Neural cell (in vitro differentiated cells): ENCODE measurements around the gene MAIP1. TPM values are rescaled to one million over a fixed set of nuclear protein-coding genes. Genes with fewer than 3 reads are reported as not detected.

Source experiments
- H2AFZ ChIP-seq: fragments of 200-600, 300-800 bp; sonication (generic), shearing (Covaris generic); 2 replicates; pipeline ENCODE4 v1.6.0; 2014; ENCODE audit warnings: low read depth, mild to moderate bottlenecking, antibody characterized with exemption, low read length, moderate library complexity
- H3F3A ChIP-seq: fragments of 200-600 bp; shearing (Covaris generic); 2 replicates; pipeline ENCODE4 v1.6.1; 2016; ENCODE audit warnings: mild to moderate bottlenecking, moderate library complexity, mixed read lengths, antibody characterized with exemption, low read length; ENCODE audit not compliant: insufficient read depth, poor library complexity, severe bottlenecking
- H3K27ac ChIP-seq: fragments of 200-600, 300-800 bp; sonication (generic), shearing (Covaris generic); 2 replicates; pipeline ENCODE4 v1.5.1; 2014; ENCODE audit warnings: mild to moderate bottlenecking, low read length, moderate library complexity
- H3K27me3 ChIP-seq: fragments of 300-800, 200-600 bp; sonication (generic), shearing (Covaris generic); 2 replicates; pipeline ENCODE4 v1.6.0; 2014; ENCODE audit warnings: mild to moderate bottlenecking, low read depth, low read length, moderate library complexity; ENCODE audit not compliant: insufficient read depth
- H3K36me3 ChIP-seq: fragments of 300-800, 200-600 bp; sonication (generic), shearing (Covaris generic); 2 replicates; pipeline ENCODE4 v1.5.1; 2014; ENCODE audit warnings: mild to moderate bottlenecking, antibody characterized with exemption, low read length, moderate library complexity; ENCODE audit not compliant: insufficient read depth
- H3K4me2 ChIP-seq: fragments of 300-800, 200-600 bp; sonication (generic), shearing (Covaris generic); 2 replicates; pipeline ENCODE4 v1.6.0; 2014; ENCODE audit warnings: mild to moderate bottlenecking, low read length
- H3K4me3 ChIP-seq: fragments of 300-800, 200-600 bp; sonication (generic), shearing (Covaris generic); 2 replicates; pipeline ENCODE4 v1.5.1; 2014; ENCODE audit warnings: mild to moderate bottlenecking, low read length, moderate library complexity
- H3K79me2 ChIP-seq: fragments of 200-600 bp; shearing (Covaris generic); replicated peaks from 2 replicates; pipeline ENCODE4 v1.6.0; 2014; ENCODE audit warnings: mild to moderate bottlenecking, low read length, moderate library complexity; ENCODE audit not compliant: insufficient read depth
- H3K9ac ChIP-seq: fragments of 300-800, 200-600 bp; sonication (generic), shearing (Covaris generic); 2 replicates; pipeline ENCODE4 v1.6.1; 2016; ENCODE audit warnings: mild to moderate bottlenecking, low read length, mixed read lengths
- H3K9me2 ChIP-seq: fragments of 200-600 bp; shearing (Covaris generic); 2 replicates; pipeline ENCODE4 v1.6.1; 2016; ENCODE audit warnings: mild to moderate bottlenecking, low read length, mixed read lengths; ENCODE audit not compliant: insufficient read depth
- H3K9me3 ChIP-seq: fragments of 200-600, 300-800 bp; sonication (generic), shearing (Covaris generic); 2 replicates; pipeline ENCODE4 v1.6.1; 2016; ENCODE audit warnings: mild to moderate bottlenecking, mixed run types, low read length, moderate library complexity, mixed read lengths
- H4K20me1 ChIP-seq: fragments of 200-600 bp; shearing (Covaris generic); 2 replicates; pipeline ENCODE4 v1.6.1; 2016; ENCODE audit warnings: mild to moderate bottlenecking, mixed run types; ENCODE audit not compliant: insufficient read depth
- EP300 ChIP-seq: fragments of 450-650 bp; conservative IDR thresholded peaks from 2 replicates; pipeline ENCODE4 v1.6.1; 2014; ENCODE audit warnings: antibody characterized with exemption, mild to moderate bottlenecking, moderate library complexity; ENCODE audit not compliant: poor library complexity, severe bottlenecking
- EZH2 ChIP-seq: fragments of 200-600, 300-800 bp; shearing (Covaris generic), sonication (generic); IDR thresholded peaks from 2 replicates; pipeline ENCODE4 v1.6.1; 2014; ENCODE audit warnings: antibody characterized with exemption, low read length, borderline replicate concordance, mild to moderate bottlenecking; ENCODE audit not compliant: insufficient read depth, poor library complexity, severe bottlenecking
- MXI1 ChIP-seq: fragments of 450-650 bp; conservative IDR thresholded peaks from 2 replicates; pipeline ENCODE4 v1.6.1; 2014; ENCODE audit warnings: antibody characterized with exemption, mild to moderate bottlenecking; ENCODE audit not compliant: poor library complexity, severe bottlenecking
- POLR2AphosphoS5 ChIP-seq: IDR thresholded peaks from 2 replicates; pipeline ENCODE4 v1.6.1; 2012
- RAD21 ChIP-seq: fragments of 450-650 bp; conservative IDR thresholded peaks from 2 replicates; pipeline ENCODE4 v1.6.1; 2014; ENCODE audit warnings: antibody characterized with exemption, mild to moderate bottlenecking, moderate library complexity
- SMC3 ChIP-seq: fragments of 450-650 bp; conservative IDR thresholded peaks from 2 replicates; pipeline ENCODE4 v1.6.1; 2014; ENCODE audit warnings: antibody characterized with exemption, mild to moderate bottlenecking, moderate library complexity; ENCODE audit not compliant: poor library complexity
- TAF1 ChIP-seq: IDR thresholded peaks from 2 replicates; pipeline ENCODE4 v1.6.1; 2012; ENCODE audit warnings: low read depth
- polyA plus RNA-seq: library from polyadenylated mRNA; depleted of rRNA; stranded (reverse); fragments of >200 nt; gene quantifications from 2 replicates; pipeline ENCODE4 v1.2.3, GENCODE V29; 2014
- TF ChIP-seq, protein P1 (sequence below): IDR thresholded peaks from 2 replicates; pipeline ENCODE4 v1.6.1; 2012; ENCODE audit warnings: borderline replicate concordance
- TF ChIP-seq, protein P2 (sequence below): fragments of 450-650 bp; IDR thresholded peaks from 2 replicates; pipeline ENCODE4 v1.5.1; 2014; ENCODE audit warnings: antibody characterized with exemption, mild to moderate bottlenecking, moderate library complexity; ENCODE audit not compliant: poor library complexity, severe bottlenecking

Gene MAIP1
- polyA plus RNA-seq, 1 donor from 2014 or later = 24.1 TPM

DNA sequence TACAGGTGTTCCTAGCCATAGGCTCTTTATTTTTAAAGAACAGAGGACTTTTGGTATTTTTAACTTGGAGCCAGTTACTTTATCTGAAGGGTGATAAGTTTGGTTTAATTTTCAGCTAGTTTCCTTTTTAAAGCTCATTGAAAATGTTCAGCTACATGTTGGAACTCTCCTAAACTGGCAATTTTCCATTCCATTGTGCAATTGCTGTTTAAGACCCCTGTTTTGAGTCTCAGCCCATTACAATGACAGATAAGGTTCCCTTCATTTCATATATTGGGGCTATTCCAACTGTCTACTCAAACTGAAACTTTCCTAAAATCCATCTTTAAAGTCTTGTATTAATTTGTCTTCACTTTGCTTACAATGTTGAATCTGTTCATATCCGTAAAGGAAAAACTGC is 11.6 kb downstream of the MAIP1 start:
- no peak overlapping the region for H2AFZ ChIP-seq
- no peaks in the 10 kb centered on the region for H3K9me2 ChIP-seq
- H4K20me1 ChIP-seq = no peaks in the 10 kb centered on the region
- no peaks in the 10 kb centered on the region for H3K36me3 ChIP-seq
- H3K4me3 ChIP-seq = no peak overlapping the region
- no peaks in the 10 kb centered on the region for H3K27me3 ChIP-seq
- no peaks in the 10 kb centered on the region for H3K9me3 ChIP-seq
- no peak overlapping the region for H3K9ac ChIP-seq
- H3K27ac ChIP-seq = no peak overlapping the region
- no peaks in the 10 kb centered on the region for H3F3A ChIP-seq
- no peak overlapping the region for H3K4me2 ChIP-seq
- no peak for TF ChIP-seq EP300
- TF ChIP-seq, protein P1, sequence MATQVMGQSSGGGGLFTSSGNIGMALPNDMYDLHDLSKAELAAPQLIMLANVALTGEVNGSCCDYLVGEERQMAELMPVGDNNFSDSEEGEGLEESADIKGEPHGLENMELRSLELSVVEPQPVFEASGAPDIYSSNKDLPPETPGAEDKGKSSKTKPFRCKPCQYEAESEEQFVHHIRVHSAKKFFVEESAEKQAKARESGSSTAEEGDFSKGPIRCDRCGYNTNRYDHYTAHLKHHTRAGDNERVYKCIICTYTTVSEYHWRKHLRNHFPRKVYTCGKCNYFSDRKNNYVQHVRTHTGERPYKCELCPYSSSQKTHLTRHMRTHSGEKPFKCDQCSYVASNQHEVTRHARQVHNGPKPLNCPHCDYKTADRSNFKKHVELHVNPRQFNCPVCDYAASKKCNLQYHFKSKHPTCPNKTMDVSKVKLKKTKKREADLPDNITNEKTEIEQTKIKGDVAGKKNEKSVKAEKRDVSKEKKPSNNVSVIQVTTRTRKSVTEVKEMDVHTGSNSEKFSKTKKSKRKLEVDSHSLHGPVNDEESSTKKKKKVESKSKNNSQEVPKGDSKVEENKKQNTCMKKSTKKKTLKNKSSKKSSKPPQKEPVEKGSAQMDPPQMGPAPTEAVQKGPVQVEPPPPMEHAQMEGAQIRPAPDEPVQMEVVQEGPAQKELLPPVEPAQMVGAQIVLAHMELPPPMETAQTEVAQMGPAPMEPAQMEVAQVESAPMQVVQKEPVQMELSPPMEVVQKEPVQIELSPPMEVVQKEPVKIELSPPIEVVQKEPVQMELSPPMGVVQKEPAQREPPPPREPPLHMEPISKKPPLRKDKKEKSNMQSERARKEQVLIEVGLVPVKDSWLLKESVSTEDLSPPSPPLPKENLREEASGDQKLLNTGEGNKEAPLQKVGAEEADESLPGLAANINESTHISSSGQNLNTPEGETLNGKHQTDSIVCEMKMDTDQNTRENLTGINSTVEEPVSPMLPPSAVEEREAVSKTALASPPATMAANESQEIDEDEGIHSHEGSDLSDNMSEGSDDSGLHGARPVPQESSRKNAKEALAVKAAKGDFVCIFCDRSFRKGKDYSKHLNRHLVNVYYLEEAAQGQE = no peak
- TF ChIP-seq EZH2 = no peak
- TF ChIP-seq, protein P2, sequence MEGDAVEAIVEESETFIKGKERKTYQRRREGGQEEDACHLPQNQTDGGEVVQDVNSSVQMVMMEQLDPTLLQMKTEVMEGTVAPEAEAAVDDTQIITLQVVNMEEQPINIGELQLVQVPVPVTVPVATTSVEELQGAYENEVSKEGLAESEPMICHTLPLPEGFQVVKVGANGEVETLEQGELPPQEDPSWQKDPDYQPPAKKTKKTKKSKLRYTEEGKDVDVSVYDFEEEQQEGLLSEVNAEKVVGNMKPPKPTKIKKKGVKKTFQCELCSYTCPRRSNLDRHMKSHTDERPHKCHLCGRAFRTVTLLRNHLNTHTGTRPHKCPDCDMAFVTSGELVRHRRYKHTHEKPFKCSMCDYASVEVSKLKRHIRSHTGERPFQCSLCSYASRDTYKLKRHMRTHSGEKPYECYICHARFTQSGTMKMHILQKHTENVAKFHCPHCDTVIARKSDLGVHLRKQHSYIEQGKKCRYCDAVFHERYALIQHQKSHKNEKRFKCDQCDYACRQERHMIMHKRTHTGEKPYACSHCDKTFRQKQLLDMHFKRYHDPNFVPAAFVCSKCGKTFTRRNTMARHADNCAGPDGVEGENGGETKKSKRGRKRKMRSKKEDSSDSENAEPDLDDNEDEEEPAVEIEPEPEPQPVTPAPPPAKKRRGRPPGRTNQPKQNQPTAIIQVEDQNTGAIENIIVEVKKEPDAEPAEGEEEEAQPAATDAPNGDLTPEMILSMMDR = no peak
- no peak for TF ChIP-seq POLR2AphosphoS5
- no peak for TF ChIP-seq MXI1
- no peak for TF ChIP-seq TAF1
- no peak for TF ChIP-seq SMC3
- no peak for TF ChIP-seq RAD21
- H3K79me2 ChIP-seq = no peaks in the 10 kb centered on the region

DNA sequence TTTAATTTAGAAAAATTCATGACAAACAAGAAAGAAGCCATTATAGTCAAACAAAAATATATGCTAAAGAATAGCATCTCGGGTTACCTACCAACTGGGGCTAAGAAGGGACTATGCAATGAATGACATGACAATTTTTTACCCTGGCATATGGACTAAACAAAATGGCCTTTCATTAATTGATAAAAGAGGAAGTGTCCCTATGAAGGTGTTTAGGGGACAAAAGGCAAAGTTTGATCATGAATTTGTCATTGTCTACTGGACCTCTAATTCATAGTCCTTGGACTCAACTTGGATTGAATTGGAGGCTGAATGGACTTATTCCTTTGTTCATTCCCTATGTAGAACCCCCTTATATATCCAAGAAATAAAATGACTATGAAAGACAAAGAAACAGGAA is 12.7 kb downstream of the MAIP1 start:
- H3K27me3 ChIP-seq = no peaks in the 10 kb centered on the region
- H3K4me3 ChIP-seq = no peak overlapping the region
- no peak overlapping the region for H2AFZ ChIP-seq
- no peak overlapping the region for H3K27ac ChIP-seq
- H3K9me2 ChIP-seq = no peaks in the 10 kb centered on the region
- TF ChIP-seq POLR2AphosphoS5 = no peak
- no peak for TF ChIP-seq MXI1
- TF ChIP-seq, protein P2 = no peak
- no peak for TF ChIP-seq SMC3
- no peak for TF ChIP-seq EZH2
- TF ChIP-seq RAD21 = no peak
- TF ChIP-seq, protein P1 = no peak
- no peak for TF ChIP-seq TAF1
- TF ChIP-seq EP300 = no peak
- no peaks in the 10 kb centered on the region for H3K79me2 ChIP-seq
- no peaks in the 10 kb centered on the region for H3K36me3 ChIP-seq
- no peaks in the 10 kb centered on the region for H3F3A ChIP-seq
- no peaks in the 10 kb centered on the region for H4K20me1 ChIP-seq
- no peak overlapping the region for H3K4me2 ChIP-seq
- no peak overlapping the region for H3K9ac ChIP-seq
- no peaks in the 10 kb centered on the region for H3K9me3 ChIP-seq
